Kidney epithelial cell (primary cell): ENCODE data around the gene CRYBB3. TPM values are rescaled to one million over a fixed set of nuclear protein-coding genes. Genes with fewer than 3 reads are reported as not detected.

Source experiments
- DNase-seq: peaks from one replicate; pipeline ENCODE4 v3.0.0-alpha.2; 2010; ENCODE audit warnings: low read depth
- H3K27me3 ChIP-seq: 2 replicates; pipeline ENCODE4 v1.6.0; 2011; ENCODE audit warnings: low read length; ENCODE audit not compliant: control insufficient read depth, insufficient read depth
- H3K36me3 ChIP-seq: 2 replicates; pipeline ENCODE4 v1.5.1; 2011; ENCODE audit warnings: low read length; ENCODE audit not compliant: control insufficient read depth, insufficient read depth
- H3K4me3 ChIP-seq: 2 replicates; pipeline ENCODE4 v1.5.1; 2011; ENCODE audit warnings: low read depth, mild to moderate bottlenecking, control low read depth, low read length
- CTCF ChIP-seq: IDR thresholded peaks from 2 replicates; pipeline ENCODE4 v1.5.1; 2011; ENCODE audit warnings: mild to moderate bottlenecking, moderate library complexity, low read length, control low read depth, inconsistent platforms; ENCODE audit not compliant: insufficient read depth, poor library complexity, severe bottlenecking
- total RNA-seq: library from RNA; depleted of rRNA; stranded (reverse); fragments of >200 nt; gene quantifications from 2 replicates; pipeline ENCODE4 v1.2.3, GENCODE V29; 2015

CRYBB3 gene
- total RNA-seq, 1 donor from 2014 or later, result not detected

GRCh38 chr22:25206998-25207397 lies 7.3 kb downstream of the CRYBB3 start:
- no peak overlapping the region for H3K4me3 ChIP-seq
- TF ChIP-seq CTCF, result no peak
- H3K36me3 ChIP-seq, result no peaks in the 10 kb centered on the region
- DNase-seq, result no peak
- H3K27me3 ChIP-seq, result no peaks in the 10 kb centered on the region

GRCh38 chr22:25207553-25208157 lies 8.0 kb downstream of the CRYBB3 start:
- H3K4me3 ChIP-seq, result no peak overlapping the region
- no peak for TF ChIP-seq CTCF
- H3K36me3 ChIP-seq, result no peaks in the 10 kb centered on the region
- H3K27me3 ChIP-seq, result no peaks in the 10 kb centered on the region
- DNase-seq, result no peak

- DNase-seq, result no peak
- no peak for TF ChIP-seq CTCF
- no peaks in the 10 kb centered on the region for H3K36me3 ChIP-seq
- no peaks in the 10 kb centered on the region for H3K27me3 ChIP-seq
- no peak overlapping the region for H3K4me3 ChIP-seq
Observed at GRCh38 chr22:25208328-25208727, 8.7 kb downstream of the CRYBB3 start.

- H3K36me3 ChIP-seq, result no peaks in the 10 kb centered on the region
- H3K27me3 ChIP-seq, result no peaks in the 10 kb centered on the region
- no peak for DNase-seq
- H3K4me3 ChIP-seq, result no peak overlapping the region
- TF ChIP-seq CTCF, result no peak
Observed at GRCh38 chr22:25208743-25209505, 9.3 kb downstream of the CRYBB3 start.

- H3K4me3 ChIP-seq, result no peak overlapping the region
- no peaks in the 10 kb centered on the region for H3K36me3 ChIP-seq
- no peak for TF ChIP-seq CTCF
- no peaks in the 10 kb centered on the region for H3K27me3 ChIP-seq
- DNase-seq, result no peak
Observed at GRCh38 chr22:25210793-25211192, 11.1 kb downstream of the CRYBB3 start.
